NCI-H1417 treated with DMSO at 0.1 percent for 48 hours (cell line): ENCODE results near the gene NEU1.
"Not testable (repeated sequence)": the region's sequence is repeated elsewhere in the genome, so short reads cannot be mapped to it uniquely, and the experiment has no call there.

Source experiments
- DNase-seq: peaks from one replicate; lab custom pipeline; 2025; lab: John Stamatoyannopoulos, UW

NEU1 gene

DNA sequence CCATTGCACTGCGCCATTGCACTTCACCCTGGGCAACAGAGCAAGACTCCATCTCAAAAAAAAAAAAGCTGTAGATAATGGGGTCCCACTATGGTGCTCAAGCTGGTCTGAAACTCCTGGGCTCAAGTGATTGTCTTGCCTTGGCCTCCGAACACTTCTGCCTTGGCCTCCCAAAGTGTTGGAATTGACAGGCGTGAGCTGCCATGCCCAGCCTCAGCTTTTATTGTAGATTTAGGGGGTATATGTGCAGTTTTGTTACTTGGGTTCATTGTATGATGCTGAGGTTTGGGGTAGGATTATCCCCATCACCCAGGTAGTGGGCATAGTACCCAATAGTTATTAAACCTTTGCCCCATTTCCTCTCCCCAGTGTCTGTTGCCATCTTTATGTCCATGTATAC lies 23.7 kb downstream of the NEU1 start:
- no peak for DNase-seq

- not testable (repeated sequence) for DNase-seq
Observed at GRCh38 chr6:31838114-31838553, 24.5 kb downstream of the NEU1 start.

- no peak for DNase-seq
Observed at GRCh38 chr6:31837369-31838113, 25.1 kb downstream of the NEU1 start.

DNA sequence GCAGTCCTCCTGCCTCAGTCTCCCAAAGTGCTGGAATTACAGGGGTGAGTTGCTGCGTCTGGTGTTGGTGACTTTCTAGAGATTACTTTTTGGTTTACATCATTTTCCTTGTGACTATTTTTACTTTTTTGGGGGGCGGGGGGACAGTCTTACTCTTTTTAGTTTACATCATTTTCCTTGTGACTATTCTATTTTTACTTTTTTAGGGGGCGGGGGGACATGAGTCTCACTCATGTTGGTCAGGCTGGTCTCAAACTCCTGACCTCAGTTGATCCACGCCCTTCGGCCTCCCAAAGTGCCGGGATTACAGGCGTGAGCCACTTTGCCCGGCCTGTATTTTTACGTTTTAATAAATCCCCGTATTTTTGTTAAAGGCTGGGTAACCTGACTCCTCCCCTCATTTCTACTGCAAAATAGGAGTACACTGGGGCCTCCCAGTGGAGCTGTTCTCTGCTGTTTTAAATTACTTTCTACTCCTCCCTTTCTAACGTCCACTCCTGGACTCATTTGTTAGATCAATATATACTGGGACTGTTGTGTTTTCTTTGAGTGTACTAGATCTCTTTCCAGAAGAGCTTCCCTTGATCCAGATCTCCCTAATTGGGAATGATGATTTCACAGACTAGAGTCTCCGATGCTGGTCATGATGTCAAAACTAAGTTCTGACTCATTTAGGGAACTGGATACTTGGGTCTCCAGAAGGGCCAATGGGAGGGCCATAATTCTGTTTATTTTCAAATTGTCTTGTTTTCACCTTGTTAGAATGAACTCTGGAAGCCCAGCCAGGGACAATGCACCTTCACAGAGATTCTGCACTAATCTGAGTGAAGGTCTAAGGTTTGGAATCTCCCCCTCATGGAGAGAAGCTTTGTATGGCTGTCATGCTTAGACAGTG lies 25.9 kb downstream of the NEU1 start:
- no peak for DNase-seq

DNA sequence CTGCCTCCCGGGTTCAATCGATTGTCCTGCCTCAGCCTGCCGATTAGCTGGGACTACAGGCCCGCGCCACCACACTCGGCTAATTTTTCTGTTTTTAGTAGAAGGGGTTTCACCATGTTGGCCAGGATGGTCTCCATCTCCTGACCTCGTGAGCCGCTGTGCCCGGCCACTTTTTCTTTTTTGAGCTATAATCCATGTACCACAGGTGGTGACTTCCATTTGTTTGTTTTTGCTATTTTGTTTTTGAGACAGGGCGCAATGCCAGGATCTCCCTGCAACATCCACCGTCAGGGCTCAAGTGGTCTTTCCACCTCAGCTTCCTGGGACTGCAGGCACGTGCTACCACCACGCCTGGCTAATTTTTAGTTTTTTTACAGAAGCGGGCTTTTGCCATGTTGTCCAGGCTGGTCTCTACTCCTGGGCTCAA lies 26.6 kb downstream of the NEU1 start:
- DNase-seq, result no peak

DNA sequence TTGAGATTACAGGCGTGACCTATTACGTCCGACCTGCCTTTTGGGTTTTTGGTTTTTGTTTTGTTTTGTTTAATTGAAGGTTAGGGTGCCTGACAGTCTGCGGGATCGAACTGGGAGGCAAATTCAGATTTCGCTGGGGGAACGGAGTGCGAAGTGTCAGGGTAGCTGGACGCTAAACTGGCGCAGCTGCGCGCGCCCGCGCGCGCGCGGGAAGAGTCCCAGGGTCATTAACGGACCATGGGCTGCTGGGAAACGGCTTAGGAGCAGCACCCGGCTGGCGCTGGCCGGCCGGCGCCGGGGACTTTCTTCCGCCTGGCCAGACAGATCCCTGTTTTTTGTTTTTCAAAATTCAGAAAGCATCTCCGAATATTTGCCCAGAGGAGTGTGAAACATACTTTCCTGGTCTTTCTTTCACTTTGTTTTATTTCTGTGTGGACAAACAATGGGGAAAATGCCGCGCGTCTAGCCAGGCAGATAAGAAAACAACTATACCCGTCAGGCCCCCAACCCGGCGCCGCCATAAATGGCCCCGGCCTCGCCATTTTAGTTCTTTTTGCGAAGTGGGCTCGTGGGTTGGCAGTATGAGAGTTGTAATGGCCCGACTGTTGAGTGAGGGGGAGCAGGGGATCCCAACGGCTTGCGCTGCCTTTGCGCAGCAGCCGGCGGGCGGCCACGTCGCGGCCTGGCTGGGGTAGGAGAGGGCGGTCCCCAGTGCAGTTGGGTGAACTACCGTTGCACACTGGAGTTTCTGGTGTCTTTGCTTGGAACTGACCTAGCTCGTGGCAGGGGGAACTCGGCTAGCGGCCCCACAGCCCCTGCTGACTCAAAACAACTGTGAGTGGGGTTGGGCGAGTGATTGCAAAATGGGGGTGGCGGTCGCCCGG lies 28.0 kb downstream of the NEU1 start:
- peak; percentile 66 for DNase-seq

GRCh38 chr6:31831350-31832215 lies 31.0 kb downstream of the NEU1 start:
- no peak for DNase-seq

- DNase-seq, result no peak
Observed at GRCh38 chr6:31830886-31831335, 31.7 kb downstream of the NEU1 start.

- peak; percentile 28 for DNase-seq
Observed at GRCh38 chr6:31829633-31830283, 32.9 kb downstream of the NEU1 start.

DNA sequence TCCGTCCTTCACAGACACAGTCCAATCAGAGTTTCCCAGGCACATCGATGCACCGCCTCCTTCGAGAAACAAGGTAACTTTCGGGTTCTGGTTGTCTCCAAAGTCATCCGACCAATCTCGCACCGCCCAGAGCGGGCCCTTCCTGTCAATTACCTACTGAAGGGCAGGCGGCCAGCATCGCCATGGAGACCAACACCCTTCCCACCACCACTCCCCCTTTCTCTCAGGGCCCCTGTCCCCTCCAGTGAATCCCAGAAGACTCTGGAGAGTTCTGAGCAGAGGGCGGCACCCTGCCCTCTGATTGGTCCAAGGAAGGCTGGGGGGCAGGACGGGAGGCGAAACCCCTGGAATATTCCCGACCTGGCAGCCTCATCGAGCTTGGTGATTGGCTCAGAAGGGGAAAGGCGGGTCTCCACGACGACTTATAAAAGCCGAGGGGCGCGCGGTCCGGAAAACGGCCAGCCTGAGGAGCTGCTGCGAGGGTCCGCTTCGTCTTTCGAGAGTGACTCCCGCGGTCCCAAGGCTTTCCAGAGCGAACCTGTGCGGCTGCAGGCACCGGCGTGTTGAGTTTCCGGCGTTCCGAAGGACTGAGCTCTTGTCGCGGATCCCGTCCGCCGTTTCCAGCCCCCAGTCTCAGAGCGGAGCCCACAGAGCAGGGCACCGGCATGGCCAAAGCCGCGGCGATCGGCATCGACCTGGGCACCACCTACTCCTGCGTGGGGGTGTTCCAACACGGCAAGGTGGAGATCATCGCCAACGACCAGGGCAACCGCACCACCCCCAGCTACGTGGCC lies 35.1 kb downstream of the NEU1 start, which contains the start of gene HSPA1B:
TSS of gene HSPA1B (plus strand) at position 453 of the 794 bp plus-strand sequence. CDS start at position 666, 213 bp downstream.
- peak; percentile 98 for DNase-seq

DNA sequence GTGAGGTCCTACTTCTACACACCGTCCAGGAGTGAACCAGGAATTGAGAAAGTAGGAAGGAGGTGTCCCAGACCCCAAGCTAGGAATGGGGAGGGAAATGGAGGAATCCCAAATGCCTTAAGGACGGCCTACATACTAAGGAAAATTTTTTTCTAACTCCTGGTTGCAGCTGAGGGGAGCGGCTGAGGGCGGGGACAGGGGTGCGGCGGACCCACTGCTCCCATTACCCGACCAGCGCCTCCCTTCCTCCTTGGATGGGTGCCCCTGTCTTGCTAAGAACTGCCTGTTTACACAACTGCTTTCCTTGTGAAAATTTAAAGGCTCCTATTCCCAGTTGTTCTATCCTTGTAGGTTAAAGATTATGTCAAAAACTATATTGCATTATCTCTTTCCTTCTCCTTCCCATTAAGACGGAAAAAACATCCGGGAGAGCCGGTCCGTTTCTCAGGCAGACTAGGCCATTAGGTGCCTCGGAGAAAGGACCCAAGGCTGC lies 35.8 kb downstream of the NEU1 start:
- no peak for DNase-seq

GRCh38 chr6:31825553-31825952 lies 37.1 kb downstream of the NEU1 start:
- no peak for DNase-seq

DNA sequence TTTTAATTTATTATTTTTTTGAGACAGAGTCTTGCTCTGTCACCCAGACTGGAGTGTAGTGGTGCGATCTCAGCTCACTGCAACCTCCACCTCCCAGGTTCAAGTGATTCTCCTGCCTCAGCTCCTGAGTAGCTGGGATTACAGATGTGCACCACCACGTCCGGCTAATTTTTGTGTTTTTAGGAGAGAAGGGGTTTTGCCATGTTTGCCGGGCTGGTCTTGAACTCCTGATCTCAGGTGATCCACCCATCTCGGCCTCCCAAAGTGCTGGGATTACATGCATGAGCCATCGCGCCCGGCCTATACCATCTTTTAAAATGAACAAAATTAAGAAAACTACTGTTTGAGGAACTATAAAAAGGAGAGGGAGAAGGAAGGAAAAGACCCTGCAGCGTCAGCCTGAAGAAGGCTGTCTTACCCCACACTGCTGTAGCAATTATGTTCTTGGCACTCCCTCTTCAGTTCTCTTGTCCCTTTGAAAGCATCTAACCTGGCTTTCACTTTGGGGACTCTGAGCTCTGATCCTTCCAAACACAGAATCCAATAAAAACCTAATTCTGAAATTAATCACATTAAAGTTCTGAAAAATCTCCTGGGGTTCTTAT lies 38.9 kb downstream of the NEU1 start:
- not testable (repeated sequence) for DNase-seq

- DNase-seq, result no peak
Observed at GRCh38 chr6:31822036-31822821, 40.4 kb downstream of the NEU1 start.

- peak; percentile 6 for DNase-seq
Observed at GRCh38 chr6:31821301-31822035, 41.2 kb downstream of the NEU1 start.

DNA sequence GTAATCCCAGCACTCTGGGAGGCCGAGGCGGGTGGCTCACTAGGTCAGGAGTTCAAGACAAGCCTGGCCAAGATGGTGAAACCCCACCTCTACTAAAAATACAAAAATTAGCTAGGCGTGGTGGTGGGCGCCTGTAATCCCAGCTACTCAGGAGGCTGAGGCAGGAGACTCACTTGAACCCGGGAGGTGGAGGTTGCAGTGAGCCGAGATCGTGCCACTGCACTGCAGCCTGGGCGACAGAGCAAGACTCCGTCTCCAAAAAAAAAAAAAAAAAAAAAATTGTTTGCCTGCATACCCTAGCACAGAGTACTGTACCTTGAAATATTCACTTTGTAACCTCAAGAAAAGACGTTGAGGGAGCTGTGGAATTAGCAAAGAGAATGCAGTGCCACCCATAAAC lies 42.2 kb downstream of the NEU1 start:
- not testable (repeated sequence) for DNase-seq

DNA sequence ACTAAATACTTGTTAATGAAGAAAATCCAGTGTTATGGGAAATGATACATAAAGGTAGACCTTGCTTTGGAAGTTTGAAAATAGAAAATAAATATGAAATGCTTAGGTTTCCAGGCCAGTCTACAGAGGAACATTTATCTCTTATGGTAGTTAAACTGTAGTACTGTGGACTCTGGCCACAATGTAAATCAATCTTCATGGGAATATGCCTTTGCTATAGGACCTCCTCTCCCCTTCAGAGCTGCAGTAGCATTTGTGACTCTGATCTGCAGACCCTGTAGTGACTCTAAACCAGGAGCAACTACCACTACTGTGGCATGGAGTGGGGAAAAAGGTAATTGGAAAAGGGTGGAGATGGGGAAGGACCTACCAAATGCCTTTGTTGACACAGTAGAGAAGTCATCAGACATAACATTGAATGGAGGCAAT lies 42.7 kb downstream of the NEU1 start:
- no peak for DNase-seq
